Kidney epithelial cell (primary cell): ENCODE measurements around the gene ZBED1. TPM values are rescaled to one million over a fixed set of nuclear protein-coding genes. Genes with fewer than 3 reads are reported as not detected.
"Not testable (repeated sequence)": the region's sequence is repeated elsewhere in the genome, so short reads cannot be mapped to it uniquely, and the experiment has no call there.

Experiments
- DNase-seq: peaks from one replicate; pipeline ENCODE4 v3.0.0-alpha.2; 2010; ENCODE audit warnings: low read depth
- H3K27me3 ChIP-seq: 2 replicates; pipeline ENCODE4 v1.6.0; 2011; ENCODE audit warnings: low read length; ENCODE audit not compliant: control insufficient read depth, insufficient read depth
- H3K36me3 ChIP-seq: 2 replicates; pipeline ENCODE4 v1.5.1; 2011; ENCODE audit warnings: low read length; ENCODE audit not compliant: control insufficient read depth, insufficient read depth
- H3K4me3 ChIP-seq: 2 replicates; pipeline ENCODE4 v1.5.1; 2011; ENCODE audit warnings: low read depth, mild to moderate bottlenecking, control low read depth, low read length
- total RNA-seq: library from RNA; depleted of rRNA; stranded (reverse); fragments of >200 nt; gene quantifications from 2 replicates; pipeline ENCODE4 v1.2.3, GENCODE V29; 2015
- TF ChIP-seq, protein P1 (sequence below): IDR thresholded peaks from 2 replicates; pipeline ENCODE4 v1.5.1; 2011; ENCODE audit warnings: mild to moderate bottlenecking, moderate library complexity, low read length, control low read depth, inconsistent platforms; ENCODE audit not compliant: insufficient read depth, poor library complexity, severe bottlenecking

Gene ZBED1
- total RNA-seq, 1 donor from 2014 or later: 48.3 TPM

GRCh38 chrX:2507904-2508627 is 7.3 kb upstream of the ZBED1 start:
- TF ChIP-seq, protein P1, sequence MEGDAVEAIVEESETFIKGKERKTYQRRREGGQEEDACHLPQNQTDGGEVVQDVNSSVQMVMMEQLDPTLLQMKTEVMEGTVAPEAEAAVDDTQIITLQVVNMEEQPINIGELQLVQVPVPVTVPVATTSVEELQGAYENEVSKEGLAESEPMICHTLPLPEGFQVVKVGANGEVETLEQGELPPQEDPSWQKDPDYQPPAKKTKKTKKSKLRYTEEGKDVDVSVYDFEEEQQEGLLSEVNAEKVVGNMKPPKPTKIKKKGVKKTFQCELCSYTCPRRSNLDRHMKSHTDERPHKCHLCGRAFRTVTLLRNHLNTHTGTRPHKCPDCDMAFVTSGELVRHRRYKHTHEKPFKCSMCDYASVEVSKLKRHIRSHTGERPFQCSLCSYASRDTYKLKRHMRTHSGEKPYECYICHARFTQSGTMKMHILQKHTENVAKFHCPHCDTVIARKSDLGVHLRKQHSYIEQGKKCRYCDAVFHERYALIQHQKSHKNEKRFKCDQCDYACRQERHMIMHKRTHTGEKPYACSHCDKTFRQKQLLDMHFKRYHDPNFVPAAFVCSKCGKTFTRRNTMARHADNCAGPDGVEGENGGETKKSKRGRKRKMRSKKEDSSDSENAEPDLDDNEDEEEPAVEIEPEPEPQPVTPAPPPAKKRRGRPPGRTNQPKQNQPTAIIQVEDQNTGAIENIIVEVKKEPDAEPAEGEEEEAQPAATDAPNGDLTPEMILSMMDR: no peak
- Histone ChIP-seq H3K4me3 (no peak overlapping the region), H3K27me3 (no peaks in the 10 kb centered on the region), H3K36me3 (no peaks in the 10 kb centered on the region)
- no peak for DNase-seq

GRCh38 chrX:2507196-2507595 is 6.4 kb upstream of the ZBED1 start:
- Histone ChIP-seq H3K27me3 (no peaks in the 10 kb centered on the region), H3K36me3 (no peaks in the 10 kb centered on the region), H3K4me3 (no peak overlapping the region)
- TF ChIP-seq, protein P1: no peak
- DNase-seq: no peak

- not testable (repeated sequence) for H3K4me3 ChIP-seq, DNase-seq, H3K27me3 ChIP-seq, H3K36me3 ChIP-seq
Observed at GRCh38 chrX:2505341-2505740, 4.6 kb upstream of the ZBED1 start.

GRCh38 chrX:2504706-2505332 is 4.0 kb upstream of the ZBED1 start:
- TF ChIP-seq, protein P1: no peak
- DNase-seq: no peak
- Histone ChIP-seq H3K4me3 (no peak overlapping the region), H3K27me3 (no peaks in the 10 kb centered on the region), H3K36me3 (no peaks in the 10 kb centered on the region)

- DNase-seq: no peak
- no peak overlapping the region for H3K4me3 ChIP-seq
- TF ChIP-seq, protein P1: no peak
Observed at GRCh38 chrX:2503591-2504500, 3.1 kb upstream of the ZBED1 start.

More at GRCh38 chrX:2503591-2504500, 3.1 kb upstream of the ZBED1 start:
- Histone ChIP-seq H3K27me3 (no peaks in the 10 kb centered on the region), H3K36me3 (no peaks in the 10 kb centered on the region)
